Measurements from ENCODE around the gene HOXB7. TPM values are rescaled to one million over a fixed set of nuclear protein-coding genes. Genes with fewer than 3 reads are reported as not detected.

HOXB7 gene
- total RNA-seq, 4 donors from 2014 or later, result 0.38 to 0.64 TPM; not detected in 2

GRCh38 chr17:48578616-48579470, 32.0 kb downstream of the HOXB7 start:
- no peaks in the 10 kb centered on the region for H3K9me3 ChIP-seq
- H3K4me1 ChIP-seq, result peaks cover 0 to 92% (median 45%) of the 10 kb centered on the region in 3 donors
- peak overlapping the region; percentile 88 to 96 (median 92) for H3K27ac ChIP-seq
- TF ChIP-seq CTCF (IDR thresholded peaks at IDR 0.05), result no peak
- no peak for TF ChIP-seq POLR2A (IDR thresholded peaks at IDR 0.05)
- DNase-seq, result no peak
- 17 to 23% methylated on average over 22 to 26 of the region's 43 CpGs for WGBS, 2 donors
- intact Hi-C loops (cut with DNase I), result loop anchor here (5.0 kb wide), 1 partner anchor 37 kb away; no protein-coding TSS in a partner anchor
- H3K4me3 ChIP-seq, result peak overlapping the region; percentile 49 to 83 (median 61)
- H3K36me3 ChIP-seq, result no peaks in the 10 kb centered on the region
- H3K27me3 ChIP-seq, result peaks cover 0 to 100% (median 4%) of the 10 kb centered on the region in 4 donors

- WGBS, 2 donors, result 1 to 2% methylated on average over 22 to 26 of the region's 58 CpGs
- H3K27me3 ChIP-seq, result peaks cover 0 to 100% (median 6%) of the 10 kb centered on the region in 4 donors
These were observed 32.7 kb downstream of the HOXB7 start, which contains the start of gene HOXB4 for GRCh38 chr17:48577946-48578615. Gene HOXB4, minus strand, starts transcription at chr17:48578350. Its CDS starts 31 bp downstream, at chr17:48578319.

GRCh38 chr17:48577330-48577945, 33.4 kb downstream of the HOXB7 start:
- H3K9me3 ChIP-seq, result no peaks in the 10 kb centered on the region
- DNase-seq, result no peak
- H3K4me1 ChIP-seq, result peaks cover 0 to 95% (median 51%) of the 10 kb centered on the region in 3 donors
- H3K4me3 ChIP-seq, result peak overlapping the region; percentile 49 to 83 (median 61)
- intact Hi-C loops (cut with DNase I), result loop anchor here (5.0 kb wide), 1 partner anchor 35 kb away; no protein-coding TSS in a partner anchor
- 4 to 13% methylated on average over 7 to 8 of the region's 19 CpGs for WGBS, 2 donors
- TF ChIP-seq POLR2A (IDR thresholded peaks at IDR 0.05), result no peak
- no peak for TF ChIP-seq CTCF (IDR thresholded peaks at IDR 0.05)
- H3K27me3 ChIP-seq, result peaks cover 0 to 100% (median 6%) of the 10 kb centered on the region in 4 donors
- peak overlapping the region; percentile 88 to 96 (median 92) for H3K27ac ChIP-seq
- no peaks in the 10 kb centered on the region for H3K36me3 ChIP-seq

More at GRCh38 chr17:48577946-48578615, 32.7 kb downstream of the HOXB7 start, which contains the start of gene HOXB4:
- peak within 1 kb of the TSS; percentile 49 to 83 (median 61) for H3K4me3 ChIP-seq
- intact Hi-C loops (cut with DNase I), result loop anchor here (5.0 kb wide), 1 partner anchor 36 kb away; no protein-coding TSS in a partner anchor
- no peak for TF ChIP-seq CTCF (IDR thresholded peaks at IDR 0.05)
- TF ChIP-seq POLR2A (IDR thresholded peaks at IDR 0.05), result peak in 1 of 4 donors; percentile 38
- peak within 1 kb of the TSS; percentile 88 to 96 (median 92) for H3K27ac ChIP-seq
- DNase-seq, result no peak
- H3K4me1 ChIP-seq, result peaks cover 0 to 95% (median 49%) of the 10 kb centered on the region in 3 donors
- H3K36me3 ChIP-seq, result no peaks in the 10 kb centered on the region
- H3K9me3 ChIP-seq, result no peaks in the 10 kb centered on the region

GRCh38 chr17:48576479-48577309, 34.1 kb downstream of the HOXB7 start:
- no peaks in the 10 kb centered on the region for H3K9me3 ChIP-seq
- H3K4me1 ChIP-seq, result peaks cover 0 to 95% (median 56%) of the 10 kb centered on the region in 3 donors
- peak overlapping the region; percentile 49 to 83 (median 61) for H3K4me3 ChIP-seq
- H3K27me3 ChIP-seq, result peaks cover 0 to 100% (median 6%) of the 10 kb centered on the region in 4 donors
- peak overlapping the region; percentile 88 to 96 (median 92) for H3K27ac ChIP-seq
- TF ChIP-seq CTCF (IDR thresholded peaks at IDR 0.05) (no peak), POLR2A (IDR thresholded peaks at IDR 0.05) (peak in 2 of 4 donors; percentile 36 to 47)
- H3K36me3 ChIP-seq, result no peaks in the 10 kb centered on the region
- intact Hi-C loops (cut with DNase I), result loop anchor here (5.0 kb wide), 1 partner anchor 34 kb away; no protein-coding TSS in a partner anchor
- WGBS, 2 donors, result 3 to 10% methylated on average over 9 to 17 of the region's 43 CpGs
- no peak for DNase-seq
